ENCODE measurements around the gene FRMD7. TPM values are rescaled to one million over a fixed set of nuclear protein-coding genes. Genes with fewer than 3 reads are reported as not detected.

FRMD7 gene
- total and polyA plus RNA-seq, 10 of the 15 experiments (the other 5 are each of a cell fraction or from before 2014, with no cell fraction given): 0.03 to 0.94 TPM; not detected in 8

DNA sequence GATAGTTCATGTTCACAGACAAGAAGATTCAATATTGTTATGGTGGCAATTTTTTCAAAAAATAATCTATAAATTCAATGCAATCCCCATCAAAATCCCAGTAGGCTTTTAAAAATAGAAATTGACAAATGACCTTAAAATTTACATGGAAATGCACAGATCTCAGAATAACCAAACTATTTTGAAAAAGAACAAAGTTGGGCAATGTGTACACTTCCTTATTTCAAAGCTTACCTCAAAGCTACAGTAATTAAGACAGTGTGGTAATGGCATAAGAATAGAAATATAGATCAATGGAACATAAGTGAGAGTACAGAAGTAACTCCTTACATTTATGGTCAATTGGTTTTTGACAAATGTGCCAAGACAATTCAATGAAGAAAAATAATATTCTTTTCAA, 39.0 kb downstream of the FRMD7 start:
- Histone ChIP-seq H3K27me3 (replicated peaks in 1 of 2; ENCODE audit: control insufficient read depth in 2 of 2, insufficient read depth in 2 of 2, low read length in 1 of 2) (no peaks in the 10 kb centered on the region; a peak in 1 of 4 replicates), H4K20me1 (ENCODE audit: control insufficient read depth, insufficient read depth) (no peaks in the 10 kb centered on the region), H2AFZ (ENCODE audit: control insufficient read depth, low read depth, low read length) (no peak overlapping the region), H3K9me3 (replicated peaks; ENCODE audit: control insufficient read depth, insufficient read depth, low read length) (no peaks in the 10 kb centered on the region), H3K9ac (ENCODE audit: control insufficient read depth, insufficient read depth, low read length) (no peak overlapping the region), H3K79me2 (ENCODE audit: control insufficient read depth, insufficient read depth, low read length) (no peaks in the 10 kb centered on the region), H3K4me1 (ENCODE audit: control insufficient read depth, insufficient read depth, low read length) (no peaks in the 10 kb centered on the region), H3K27ac (ENCODE audit: control insufficient read depth, insufficient read depth) (no peak overlapping the region), H3K4me2 (ENCODE audit: control insufficient read depth, insufficient read depth) (no peak overlapping the region), H3K4me3 (no peak overlapping the region), H3K36me3 (ENCODE audit: control insufficient read depth in 2 of 2, insufficient read depth in 2 of 2, low read length in 1 of 2) (no peaks in the 10 kb centered on the region)
- in situ Hi-C loops (cut with MboI) (no loop called here), intact Hi-C loops (cut with micrococcal nuclease; ENCODE audit: unreplicated experiment) (loop anchor here (5.0 kb wide), 1 partner anchor 523 kb away; no protein-coding TSS in a partner anchor)
- DNase-seq (ENCODE audit: low read depth, low spot score): no peak
- TF ChIP-seq ASH2L (IDR thresholded peaks at IDR 0.05; ENCODE audit: borderline replicate concordance, low read depth) (no peak), ZNF217 (IDR thresholded peaks at IDR 0.05) (no peak), YBX1 (IDR thresholded peaks at IDR 0.05) (no peak), RAD21 (IDR thresholded peaks at IDR 0.05; ENCODE audit: insufficient read depth, low read depth, low read length) (no peak), RCOR1 (conservative IDR thresholded peaks at IDR 0.05; ENCODE audit: low read depth, low read length) (no peak), KLF5 (IDR thresholded peaks at IDR 0.05; ENCODE audit: partially characterized antibody) (no peak), ZNF622 (IDR thresholded peaks at IDR 0.05) (no peak), TCF7 (IDR thresholded peaks at IDR 0.05; ENCODE audit: borderline replicate concordance) (no peak), ESRRA (IDR thresholded peaks at IDR 0.05; ENCODE audit: low read length) (no peak)
- TF ChIP-seq, protein P1, sequence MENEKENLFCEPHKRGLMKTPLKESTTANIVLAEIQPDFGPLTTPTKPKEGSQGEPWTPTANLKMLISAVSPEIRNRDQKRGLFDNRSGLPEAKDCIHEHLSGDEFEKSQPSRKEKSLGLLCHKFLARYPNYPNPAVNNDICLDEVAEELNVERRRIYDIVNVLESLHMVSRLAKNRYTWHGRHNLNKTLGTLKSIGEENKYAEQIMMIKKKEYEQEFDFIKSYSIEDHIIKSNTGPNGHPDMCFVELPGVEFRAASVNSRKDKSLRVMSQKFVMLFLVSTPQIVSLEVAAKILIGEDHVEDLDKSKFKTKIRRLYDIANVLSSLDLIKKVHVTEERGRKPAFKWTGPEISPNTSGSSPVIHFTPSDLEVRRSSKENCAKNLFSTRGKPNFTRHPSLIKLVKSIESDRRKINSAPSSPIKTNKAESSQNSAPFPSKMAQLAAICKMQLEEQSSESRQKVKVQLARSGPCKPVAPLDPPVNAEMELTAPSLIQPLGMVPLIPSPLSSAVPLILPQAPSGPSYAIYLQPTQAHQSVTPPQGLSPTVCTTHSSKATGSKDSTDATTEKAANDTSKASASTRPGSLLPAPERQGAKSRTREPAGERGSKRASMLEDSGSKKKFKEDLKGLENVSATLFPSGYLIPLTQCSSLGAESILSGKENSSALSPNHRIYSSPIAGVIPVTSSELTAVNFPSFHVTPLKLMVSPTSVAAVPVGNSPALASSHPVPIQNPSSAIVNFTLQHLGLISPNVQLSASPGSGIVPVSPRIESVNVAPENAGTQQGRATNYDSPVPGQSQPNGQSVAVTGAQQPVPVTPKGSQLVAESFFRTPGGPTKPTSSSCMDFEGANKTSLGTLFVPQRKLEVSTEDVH (IDR thresholded peaks at IDR 0.05; ENCODE audit: low read depth, partially characterized antibody): no peak
- POLR2A ChIA-PET: no interaction called here
- RAD21 ChIA-PET (ENCODE audit: unreplicated experiment): no interaction called here
- CTCF ChIA-PET: interaction anchor here (0.5 to 5.5 kb wide), 3 partner anchors 115 to 247 kb away, joined by 3 to 102 read pairs (median 6); partner anchors contain the start of gene RAP2C
- no peak for FAIRE-seq
- SMC1A ChIA-PET (ENCODE audit: uncharacterized antibody, unreplicated experiment): interaction anchor here (2.5 kb wide), 1 partner anchor 131 kb away, joined by 13 read pairs; the partner anchor contains the start of gene RAP2C
- ATAC-seq: no peak
- BruUV-seq (replicated peaks): no TSS peak
